Upper lobe of left lung (tissue), 6 donors: ENCODE results near the gene MTMR6. TPM values are rescaled to one million over a fixed set of nuclear protein-coding genes. Genes with fewer than 3 reads are reported as not detected.

Source experiments
- ATAC-seq, 2 donors: fragments of 200-7000 bp; cut with Tn5 transposase; one replicate each; pipeline ENCODE4 v1.9.1; 2022; ENCODE audit warnings: mild to moderate bottlenecking in 2 of 2, moderate library complexity in 2 of 2; ENCODE audit not compliant: low FRiP score in 2 of 2
- DNase-seq, 2 donors: peaks; one replicate each; pipeline ENCODE4 v3.0.0-alpha.2; 2019 to 2020
- H3K27ac ChIP-seq, 4 donors: fragments of 200-600 bp; sonication (generic); one replicate each; pipeline ENCODE4 v1.5.1; 2016 to 2019
- H3K27me3 ChIP-seq, 4 donors: fragments of 200-600 bp; sonication (generic); one replicate each; pipeline ENCODE4 v1.5.1; 2017 to 2019
- H3K36me3 ChIP-seq, 4 donors: fragments of 200-600 bp; sonication (generic); one replicate each; pipeline ENCODE4 v1.5.1; 2016 to 2019
- H3K4me1 ChIP-seq, 4 donors: fragments of 200-600 bp; sonication (generic); one replicate each; pipeline ENCODE4 v1.5.1; 2018 to 2019
- H3K4me3 ChIP-seq, 4 donors: fragments of 200-600 bp; sonication (generic); one replicate each; pipeline ENCODE4 v1.5.1; 2017 to 2019; ENCODE audit warnings: mild to moderate bottlenecking in 2 of 4, moderate library complexity in 1 of 4
- H3K9me3 ChIP-seq, 4 donors: fragments of 200-600 bp; sonication (generic); one replicate each; pipeline ENCODE4 v1.5.1; 2018 to 2019
- EP300 ChIP-seq, 4 donors: sonication (generic); formaldehyde crosslinking; IDR thresholded peaks; one replicate each; pipeline ENCODE4 v1.5.1; 2017; ENCODE audit warnings: antibody characterized with exemption in 4 of 4, control low read depth in 2 of 4
- POLR2A ChIP-seq, 4 donors: fragments of 450-650 bp; IDR thresholded peaks; one replicate each; pipeline ENCODE4 v1.5.1; 2016 to 2017; ENCODE audit warnings: antibody characterized with exemption in 4 of 4, mild to moderate bottlenecking in 2 of 4
- POLR2AphosphoS5 ChIP-seq, 2 donors: sonication (generic); formaldehyde crosslinking; IDR thresholded peaks; one replicate each; pipeline ENCODE4 v1.5.1; 2017; ENCODE audit warnings: antibody characterized with exemption in 2 of 2
- WGBS, 2 donors: methylation state at CpG; one replicate each; pipeline ENCODE4 v1.1.5; 2017 to 2018; 5-methylcytosine and 5-hydroxymethylcytosine counted together
- total RNA-seq, 6 donors: library from RNA; depleted of rRNA in 4 of 6; stranded (reverse); fragments of >200 nt in 4 of 6; gene quantifications; one replicate each; pipeline versions ENCODE4 v1.1.0 to v1.2.1, GENCODE V29; 2016 to 2021
- TF ChIP-seq, protein P1 (sequence below), 6 experiments: fragments of 450-650 bp in 4 of 6; fragments of 200-600 bp in 2 of 6; sonication (generic) in 2 of 6; IDR thresholded peaks; one replicate each; pipeline ENCODE4 v1.5.1; 2016 to 2019; ENCODE audit warnings: antibody characterized with exemption in 6 of 6
- donor health status: DM: no; HTN: no; CAD: no; lungs with moderate emphysema.
- donor health status: DM: no; HTN: yes; CAD: no; lungs with severe emphysema.

The MTMR6 gene
- total RNA-seq, 6 donors from 2014 or later, result 6.1 to 24.6 (median 18.2) TPM

DNA sequence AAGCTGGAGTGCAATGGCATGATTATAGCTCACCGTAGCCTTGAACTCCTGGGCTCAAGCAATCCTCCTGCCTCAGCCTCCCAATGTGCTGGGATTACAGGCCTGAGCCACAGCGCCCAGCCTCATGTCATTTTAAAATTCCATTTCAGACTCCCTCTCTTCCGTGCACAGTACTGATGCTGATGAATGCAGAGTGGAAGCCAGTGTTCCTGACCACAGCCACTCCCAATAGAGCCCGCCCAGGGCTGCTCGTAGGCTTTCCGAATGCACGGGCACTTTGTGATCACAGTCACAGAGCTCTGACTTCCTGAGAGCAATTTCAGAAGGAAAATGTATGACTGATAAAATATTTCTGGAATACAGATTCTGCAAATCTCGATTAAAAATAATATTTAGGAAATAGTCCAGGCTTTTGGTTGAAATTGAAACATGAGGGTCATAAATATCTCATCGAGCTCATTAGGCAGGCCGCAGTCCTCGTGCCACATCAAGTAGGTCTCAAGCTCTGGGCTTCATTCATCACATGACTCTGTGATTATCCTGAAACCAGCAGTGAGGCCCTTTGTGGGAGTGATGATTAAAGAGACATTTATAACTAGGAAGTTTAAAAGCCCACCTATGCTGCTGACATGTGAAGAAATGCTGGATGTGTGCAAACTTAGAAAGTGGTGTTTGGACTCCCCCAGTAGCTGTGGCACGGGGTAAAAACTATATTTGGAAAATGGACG lies 76.3 kb downstream of the MTMR6 start:
- TF ChIP-seq EP300 (IDR thresholded peaks at IDR 0.05) (no peak), POLR2A (IDR thresholded peaks at IDR 0.05) (no peak), POLR2AphosphoS5 (IDR thresholded peaks at IDR 0.05) (no peak)
- TF ChIP-seq, protein P1, sequence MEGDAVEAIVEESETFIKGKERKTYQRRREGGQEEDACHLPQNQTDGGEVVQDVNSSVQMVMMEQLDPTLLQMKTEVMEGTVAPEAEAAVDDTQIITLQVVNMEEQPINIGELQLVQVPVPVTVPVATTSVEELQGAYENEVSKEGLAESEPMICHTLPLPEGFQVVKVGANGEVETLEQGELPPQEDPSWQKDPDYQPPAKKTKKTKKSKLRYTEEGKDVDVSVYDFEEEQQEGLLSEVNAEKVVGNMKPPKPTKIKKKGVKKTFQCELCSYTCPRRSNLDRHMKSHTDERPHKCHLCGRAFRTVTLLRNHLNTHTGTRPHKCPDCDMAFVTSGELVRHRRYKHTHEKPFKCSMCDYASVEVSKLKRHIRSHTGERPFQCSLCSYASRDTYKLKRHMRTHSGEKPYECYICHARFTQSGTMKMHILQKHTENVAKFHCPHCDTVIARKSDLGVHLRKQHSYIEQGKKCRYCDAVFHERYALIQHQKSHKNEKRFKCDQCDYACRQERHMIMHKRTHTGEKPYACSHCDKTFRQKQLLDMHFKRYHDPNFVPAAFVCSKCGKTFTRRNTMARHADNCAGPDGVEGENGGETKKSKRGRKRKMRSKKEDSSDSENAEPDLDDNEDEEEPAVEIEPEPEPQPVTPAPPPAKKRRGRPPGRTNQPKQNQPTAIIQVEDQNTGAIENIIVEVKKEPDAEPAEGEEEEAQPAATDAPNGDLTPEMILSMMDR (IDR thresholded peaks at IDR 0.05), result no peak
- no peaks in the 10 kb centered on the region for H3K4me1 ChIP-seq

DNA sequence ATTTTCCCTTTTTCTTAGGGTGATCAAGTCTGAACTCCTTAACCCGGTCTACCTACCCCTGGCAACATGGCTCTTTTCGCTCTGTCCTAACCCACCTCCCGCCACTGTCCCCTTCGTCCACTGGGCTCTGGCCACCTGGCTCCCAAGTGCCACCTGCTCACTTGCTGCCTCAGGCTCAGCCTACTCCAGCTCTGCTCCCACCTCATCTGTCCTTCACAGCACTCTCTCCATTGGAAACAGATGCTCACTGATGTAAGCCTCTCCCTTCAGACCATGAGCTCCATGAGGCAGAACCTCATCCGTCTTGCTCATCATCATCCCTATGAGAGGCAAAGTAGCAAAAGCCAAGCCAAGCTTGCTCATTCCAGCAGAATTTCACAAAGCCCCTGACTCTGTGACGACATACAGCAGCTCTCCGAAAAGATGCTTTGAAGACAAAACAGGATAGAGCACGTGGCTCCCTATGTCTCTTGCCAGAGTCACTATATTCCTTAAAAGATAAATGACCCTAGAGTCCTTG lies 79.9 kb downstream of the MTMR6 start:
- 87 to 90% methylated on average over 8 of the region's 8 CpGs for WGBS, 2 donors
- peak in 1 of 2 donors; percentile 19 for ATAC-seq
- Histone ChIP-seq H3K27me3 (no peaks in the 10 kb centered on the region), H3K4me3 (no peak overlapping the region), H3K36me3 (no peaks in the 10 kb centered on the region), H3K27ac (no peak overlapping the region), H3K9me3 (no peaks in the 10 kb centered on the region), H3K4me1 (no peaks in the 10 kb centered on the region)
- TF ChIP-seq POLR2A (IDR thresholded peaks at IDR 0.05), result no peak
- TF ChIP-seq, protein P1 (IDR thresholded peaks at IDR 0.05), result no peak
- no peak for DNase-seq

More for the DNA sequence above, 76.3 kb downstream of the MTMR6 start:
- 79 to 81% methylated on average over 13 of the region's 13 CpGs for WGBS, 2 donors
- Histone ChIP-seq H3K27ac (no peak overlapping the region), H3K9me3 (no peaks in the 10 kb centered on the region), H3K36me3 (no peaks in the 10 kb centered on the region), H3K4me3 (no peak overlapping the region), H3K27me3 (no peaks in the 10 kb centered on the region)
- DNase-seq, result no peak
- no peak for ATAC-seq

DNA sequence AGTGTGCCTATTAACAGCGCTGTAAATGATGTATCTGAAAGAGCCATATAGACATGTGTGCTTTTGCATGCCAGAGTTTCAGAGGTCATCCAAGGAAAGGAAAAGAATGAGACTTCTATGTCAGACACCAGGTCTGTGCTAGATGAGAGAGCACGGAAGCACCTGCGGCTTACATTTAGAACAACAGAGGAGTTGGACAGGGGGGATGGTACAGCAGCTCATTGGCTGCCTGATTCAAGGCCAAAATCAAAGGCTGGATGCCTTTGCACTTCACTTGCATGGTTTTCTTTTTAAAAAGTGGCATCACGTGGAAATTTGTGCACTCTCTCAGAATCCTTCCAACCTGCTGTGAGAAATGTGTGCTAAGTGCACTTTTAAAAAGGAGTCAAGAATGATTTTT lies 82.4 kb downstream of the MTMR6 start:
- Histone ChIP-seq H3K27me3 (no peaks in the 10 kb centered on the region), H3K4me1 (no peaks in the 10 kb centered on the region), H3K27ac (no peak overlapping the region), H3K9me3 (no peaks in the 10 kb centered on the region), H3K4me3 (no peak overlapping the region), H3K36me3 (no peaks in the 10 kb centered on the region)
- ATAC-seq (no peak), DNase-seq (no peak)
- 62 to 72% methylated on average over 4 of the region's 4 CpGs for WGBS, 2 donors
- no peak for TF ChIP-seq POLR2A (IDR thresholded peaks at IDR 0.05)

DNA sequence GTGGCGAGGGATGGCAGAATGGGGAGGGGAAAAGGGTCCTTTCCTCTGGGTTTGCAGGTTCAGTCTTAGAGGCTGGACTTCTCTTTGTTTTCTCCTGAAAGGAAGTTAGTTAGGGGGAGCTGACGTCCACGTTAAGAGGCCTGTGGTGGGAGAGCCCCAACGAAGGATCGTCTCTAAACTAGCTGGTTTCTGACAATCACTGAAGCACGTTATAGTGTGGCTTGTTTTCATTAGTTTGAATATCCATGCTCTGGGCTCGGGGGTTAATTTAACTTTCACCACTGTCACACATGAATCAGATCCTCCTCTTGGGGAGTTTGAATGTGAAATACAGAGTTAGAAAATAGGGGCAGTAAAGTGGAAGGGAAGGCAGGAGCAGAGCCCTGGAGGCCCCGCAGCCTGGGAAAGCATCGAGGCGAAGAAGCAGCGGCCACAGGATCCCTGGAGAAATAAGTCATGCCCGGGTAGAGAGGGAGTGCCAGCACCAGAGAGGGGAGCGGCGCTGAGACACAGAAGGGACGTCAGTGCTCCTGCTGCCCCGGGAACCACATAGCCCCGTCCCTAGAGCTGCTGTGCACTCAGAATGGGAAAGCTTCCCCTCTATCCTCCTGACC lies 84.1 kb downstream of the MTMR6 start:
- no peaks in the 10 kb centered on the region for H3K9me3 ChIP-seq
- TF ChIP-seq POLR2AphosphoS5 (IDR thresholded peaks at IDR 0.05) (no peak), EP300 (IDR thresholded peaks at IDR 0.05) (no peak), POLR2A (IDR thresholded peaks at IDR 0.05) (no peak)
- TF ChIP-seq, protein P1 (IDR thresholded peaks at IDR 0.05), result no peak
- no peaks in the 10 kb centered on the region for H3K36me3 ChIP-seq
- 37 to 48% methylated on average over 17 of the region's 17 CpGs for WGBS, 2 donors
- no peak overlapping the region for H3K4me3 ChIP-seq
- no peak for DNase-seq
- no peaks in the 10 kb centered on the region for H3K27me3 ChIP-seq
- H3K4me1 ChIP-seq, result no peaks in the 10 kb centered on the region
- ATAC-seq, result no peak
- H3K27ac ChIP-seq, result no peak overlapping the region

DNA sequence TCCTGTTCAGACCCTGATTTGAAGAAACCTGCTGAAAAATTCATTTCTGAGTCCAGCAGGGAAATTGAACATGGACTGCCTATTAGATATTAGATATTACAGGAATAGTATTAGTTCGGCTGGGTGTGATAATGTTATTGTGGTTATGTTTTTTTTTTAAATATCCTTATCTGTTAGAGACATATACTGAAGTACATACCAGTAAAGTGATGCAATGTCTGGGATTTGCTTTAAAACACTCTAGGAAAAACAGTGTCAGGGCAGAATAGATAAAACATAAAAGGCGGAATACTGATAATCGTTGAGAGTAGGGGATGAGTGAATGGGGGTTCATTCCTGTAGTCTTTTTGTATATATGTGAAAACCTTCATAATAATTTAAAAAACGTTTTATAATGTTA lies 86.5 kb downstream of the MTMR6 start:
- no peak for DNase-seq
- Histone ChIP-seq H3K36me3 (no peaks in the 10 kb centered on the region), H3K4me3 (no peak overlapping the region), H3K27ac (no peak overlapping the region), H3K4me1 (no peaks in the 10 kb centered on the region), H3K9me3 (no peaks in the 10 kb centered on the region), H3K27me3 (no peaks in the 10 kb centered on the region)
- WGBS, 2 donors, result 59 to 71% methylated on average over 4 of the region's 4 CpGs
- TF ChIP-seq POLR2A (IDR thresholded peaks at IDR 0.05), result no peak
- no peak for ATAC-seq
